ENCODE measurements around the gene NBEA. TPM values are rescaled to one million over a fixed set of nuclear protein-coding genes. Genes with fewer than 3 reads are reported as not detected.
"Not testable (repeated sequence)": the region's sequence is repeated elsewhere in the genome, so short reads cannot be mapped to it uniquely, and the experiment has no call there.

Gene NBEA, protein sequence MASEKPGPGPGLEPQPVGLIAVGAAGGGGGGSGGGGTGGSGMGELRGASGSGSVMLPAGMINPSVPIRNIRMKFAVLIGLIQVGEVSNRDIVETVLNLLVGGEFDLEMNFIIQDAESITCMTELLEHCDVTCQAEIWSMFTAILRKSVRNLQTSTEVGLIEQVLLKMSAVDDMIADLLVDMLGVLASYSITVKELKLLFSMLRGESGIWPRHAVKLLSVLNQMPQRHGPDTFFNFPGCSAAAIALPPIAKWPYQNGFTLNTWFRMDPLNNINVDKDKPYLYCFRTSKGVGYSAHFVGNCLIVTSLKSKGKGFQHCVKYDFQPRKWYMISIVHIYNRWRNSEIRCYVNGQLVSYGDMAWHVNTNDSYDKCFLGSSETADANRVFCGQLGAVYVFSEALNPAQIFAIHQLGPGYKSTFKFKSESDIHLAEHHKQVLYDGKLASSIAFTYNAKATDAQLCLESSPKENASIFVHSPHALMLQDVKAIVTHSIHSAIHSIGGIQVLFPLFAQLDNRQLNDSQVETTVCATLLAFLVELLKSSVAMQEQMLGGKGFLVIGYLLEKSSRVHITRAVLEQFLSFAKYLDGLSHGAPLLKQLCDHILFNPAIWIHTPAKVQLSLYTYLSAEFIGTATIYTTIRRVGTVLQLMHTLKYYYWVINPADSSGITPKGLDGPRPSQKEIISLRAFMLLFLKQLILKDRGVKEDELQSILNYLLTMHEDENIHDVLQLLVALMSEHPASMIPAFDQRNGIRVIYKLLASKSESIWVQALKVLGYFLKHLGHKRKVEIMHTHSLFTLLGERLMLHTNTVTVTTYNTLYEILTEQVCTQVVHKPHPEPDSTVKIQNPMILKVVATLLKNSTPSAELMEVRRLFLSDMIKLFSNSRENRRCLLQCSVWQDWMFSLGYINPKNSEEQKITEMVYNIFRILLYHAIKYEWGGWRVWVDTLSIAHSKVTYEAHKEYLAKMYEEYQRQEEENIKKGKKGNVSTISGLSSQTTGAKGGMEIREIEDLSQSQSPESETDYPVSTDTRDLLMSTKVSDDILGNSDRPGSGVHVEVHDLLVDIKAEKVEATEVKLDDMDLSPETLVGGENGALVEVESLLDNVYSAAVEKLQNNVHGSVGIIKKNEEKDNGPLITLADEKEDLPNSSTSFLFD (N-terminal part only)
- polyA plus RNA-seq (ENCODE audit: insufficient read length in 4 of 4): 10 to 100 TPM; 16.1 to 18.6 (median 17.2) TPM

- DNase-seq (ENCODE audit: low read depth in 4 of 4, low spot score in 3 of 4): peak in 3 of 4 donors; percentile 48 to 66 (median 59)
Measured at GRCh38 chr13:34941835-34942731, at the start of gene NBEA. TSS of gene NBEA (plus strand) at chr13:34942270. CDS start at chr13:34942821, 551 bp downstream.

DNA sequence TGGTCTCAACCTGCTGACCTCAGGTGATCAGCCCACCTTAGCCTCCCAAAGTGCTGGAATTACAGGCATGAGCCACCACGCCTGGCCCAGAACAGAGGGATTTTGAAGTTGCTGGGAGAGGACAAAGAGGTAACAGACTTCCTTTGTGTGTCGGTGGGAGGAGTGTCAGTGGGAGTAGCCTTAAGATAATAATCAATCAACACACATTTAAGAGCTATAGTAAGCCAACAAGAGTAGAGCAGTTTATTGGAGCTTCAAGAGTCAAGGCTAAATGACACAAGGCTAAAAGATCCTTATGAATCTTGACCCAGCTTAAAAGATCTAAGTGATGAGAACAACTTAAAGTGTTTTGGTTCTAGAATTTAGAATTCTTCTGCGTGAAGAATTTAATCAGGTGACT is 47.3 kb upstream of the NBEA start:
- DNase-seq (ENCODE audit: low read depth in 4 of 4, low spot score in 3 of 4): no peak

- no peak for DNase-seq (ENCODE audit: low read depth in 4 of 4, low spot score in 3 of 4)
Measured at GRCh38 chr13:34897220-34897619, 44.9 kb upstream of the NBEA start.

- DNase-seq (ENCODE audit: low read depth in 4 of 4, low spot score in 3 of 4): no peak
Measured at GRCh38 chr13:34899888-34900287, 42.2 kb upstream of the NBEA start.

DNA sequence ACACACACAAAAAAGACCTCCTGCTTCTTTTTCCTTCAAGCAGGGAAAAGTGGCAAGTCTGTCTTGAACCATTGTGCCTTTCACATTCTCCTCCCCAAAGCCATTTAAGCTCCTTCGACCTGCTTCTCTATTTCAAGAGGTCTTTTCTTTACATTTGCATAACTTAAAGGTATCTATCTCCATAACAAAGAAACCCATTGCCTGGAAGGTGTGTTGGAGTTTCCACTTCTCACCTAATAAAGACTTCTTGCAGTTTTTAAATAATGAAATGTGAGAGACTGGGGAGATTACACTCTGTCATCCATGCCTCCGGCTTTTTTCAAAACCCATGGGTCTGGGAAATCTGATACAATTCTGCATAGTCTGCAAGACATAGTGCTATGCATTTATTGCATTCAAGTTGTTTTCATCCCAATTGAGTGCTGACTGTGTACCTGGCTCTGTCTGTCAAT is 41.8 kb upstream of the NBEA start:
- DNase-seq (ENCODE audit: low read depth in 4 of 4, low spot score in 3 of 4): no peak

GRCh38 chr13:34901572-34901971 is 40.5 kb upstream of the NBEA start:
- DNase-seq (ENCODE audit: low read depth in 4 of 4, low spot score in 3 of 4): no peak

- no peak for DNase-seq (ENCODE audit: low read depth in 4 of 4, low spot score in 3 of 4)
Measured at GRCh38 chr13:34911159-34911558, 30.9 kb upstream of the NBEA start.

DNA sequence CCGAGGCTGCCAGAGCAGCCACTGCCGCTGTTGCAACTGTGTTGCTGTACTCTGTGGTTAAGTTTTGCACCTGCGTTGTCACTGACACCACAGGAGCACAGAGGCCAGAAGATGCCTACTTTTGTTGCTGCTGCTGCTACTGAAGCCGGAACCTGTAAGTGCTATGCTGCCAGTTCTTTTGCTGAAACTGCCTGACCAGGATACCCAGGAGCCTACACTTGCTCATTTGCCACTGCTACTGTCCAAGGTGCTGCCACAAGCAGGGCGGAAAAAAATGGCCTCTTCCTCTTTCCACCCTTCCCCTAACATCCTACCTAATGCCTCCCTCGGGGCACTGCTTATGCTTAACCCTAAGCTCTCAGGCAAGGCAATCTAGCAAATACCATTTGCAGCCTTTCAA is 29.0 kb upstream of the NBEA start:
- no peak for DNase-seq (ENCODE audit: low read depth in 4 of 4, low spot score in 3 of 4)

GRCh38 chr13:34914416-34914815 is 27.7 kb upstream of the NBEA start:
- no peak for DNase-seq (ENCODE audit: low read depth in 4 of 4, low spot score in 3 of 4)

DNA sequence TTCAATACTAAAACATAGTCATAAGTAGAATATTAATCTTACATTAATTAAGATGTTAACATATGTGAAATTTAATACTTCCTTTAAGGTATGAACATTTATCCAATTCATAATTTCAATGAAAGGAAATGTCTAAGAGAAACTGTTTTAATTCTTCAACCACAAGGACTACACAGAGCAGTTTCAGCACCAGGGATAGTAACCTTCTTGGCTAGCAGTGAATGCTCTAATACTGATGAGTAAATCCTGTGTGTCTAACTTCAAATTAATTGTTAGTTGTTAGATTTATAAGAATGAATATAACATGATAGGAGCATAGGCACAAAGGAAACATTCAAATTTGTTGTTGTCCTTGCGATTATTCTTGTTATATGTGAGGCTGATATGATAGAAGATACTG is 15.6 kb upstream of the NBEA start:
- no peak for DNase-seq (ENCODE audit: low read depth in 4 of 4, low spot score in 3 of 4)

- DNase-seq (ENCODE audit: low read depth in 4 of 4, low spot score in 3 of 4): not testable (repeated sequence)
Measured at GRCh38 chr13:34928676-34929075, 13.4 kb upstream of the NBEA start.

DNA sequence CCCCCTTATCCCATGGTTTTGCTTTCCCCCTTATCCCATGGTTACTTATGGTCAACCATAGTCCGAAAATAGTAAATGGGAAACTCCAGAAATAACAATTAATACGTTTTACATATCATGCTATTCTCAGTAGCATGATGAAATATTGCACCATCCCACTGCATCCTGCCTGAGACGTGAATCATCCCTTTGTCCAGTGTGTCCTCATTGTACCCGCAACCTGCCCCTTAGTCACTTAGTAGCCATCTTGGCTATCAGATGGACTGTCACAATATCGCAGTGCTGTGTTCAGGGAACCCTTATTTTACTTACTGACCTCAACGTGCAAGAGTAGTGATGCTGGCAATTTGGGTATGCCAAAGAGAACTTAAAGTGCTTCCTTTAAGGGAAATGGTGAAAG is 10.5 kb upstream of the NBEA start:
- no peak for DNase-seq (ENCODE audit: low read depth in 4 of 4, low spot score in 3 of 4)

DNA sequence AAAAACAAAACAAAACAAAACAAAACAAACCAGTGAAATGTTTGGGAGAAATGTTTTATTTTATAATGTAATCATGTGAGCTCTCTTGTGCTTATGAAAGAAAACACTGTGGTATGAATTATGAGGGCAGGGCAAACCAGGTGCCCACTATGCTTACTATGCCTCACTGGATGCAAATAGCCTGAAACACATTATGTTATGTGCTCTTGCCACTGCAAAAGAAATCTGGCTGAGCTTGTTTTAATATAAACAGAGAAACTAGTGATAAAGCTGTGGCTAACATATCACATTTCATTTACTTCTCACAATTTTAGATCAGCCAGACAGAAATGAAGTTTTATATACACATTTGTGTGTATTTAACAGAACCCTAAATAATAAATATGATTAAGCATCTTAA is 8.7 kb upstream of the NBEA start:
- DNase-seq (ENCODE audit: low read depth in 4 of 4, low spot score in 3 of 4): no peak

GRCh38 chr13:34933786-34934185 is 8.3 kb upstream of the NBEA start:
- no peak for DNase-seq (ENCODE audit: low read depth in 4 of 4, low spot score in 3 of 4)

DNA sequence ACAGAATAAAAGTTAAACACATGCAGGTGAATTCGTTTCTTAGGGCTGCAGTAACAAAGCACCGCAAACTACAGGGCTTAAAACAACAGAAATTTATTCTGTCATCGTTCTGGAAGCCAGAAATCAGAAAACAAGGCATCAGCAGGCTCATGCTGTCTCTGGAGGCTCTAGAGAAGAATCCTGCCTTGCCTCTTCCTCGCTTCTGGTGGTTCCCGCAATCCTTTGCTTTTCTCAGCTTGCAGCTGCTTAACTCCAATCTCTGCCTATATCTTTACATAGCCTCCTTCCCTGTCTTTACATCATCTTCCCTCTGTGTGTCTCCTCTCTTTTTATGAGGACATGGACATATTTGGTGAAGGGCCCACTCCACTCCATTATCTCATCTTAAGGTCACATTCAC is 6.2 kb upstream of the NBEA start:
- no peak for DNase-seq (ENCODE audit: low read depth in 4 of 4, low spot score in 3 of 4)

DNA sequence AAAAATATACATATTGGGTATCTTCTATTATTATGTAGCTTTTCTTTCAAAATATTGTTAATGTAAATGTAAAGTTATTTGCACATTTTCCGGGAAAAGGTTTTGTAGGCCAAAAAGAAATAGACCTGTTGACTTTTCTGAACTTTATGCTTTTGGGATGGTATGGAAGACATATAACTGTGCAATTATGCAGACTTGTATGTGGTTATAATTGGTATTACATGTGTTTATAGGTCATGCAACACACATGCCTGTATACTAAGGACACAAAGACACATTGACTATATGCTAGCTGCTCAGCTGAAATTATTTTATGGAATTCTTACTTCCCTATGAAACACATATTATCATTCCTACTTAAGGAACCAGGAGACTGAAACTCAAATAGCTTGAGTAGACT is 2.3 kb upstream of the NBEA start:
- no peak for DNase-seq (ENCODE audit: low read depth in 4 of 4, low spot score in 3 of 4)

GRCh38 chr13:34941436-34941834 is 635 bp upstream of the NBEA start:
- no peak for DNase-seq (ENCODE audit: low read depth in 4 of 4, low spot score in 3 of 4)

- DNase-seq (ENCODE audit: low read depth in 4 of 4, low spot score in 3 of 4): peak in 1 of 4 donors; percentile 39
Measured at GRCh38 chr13:34942732-34943435, 814 bp downstream of the NBEA start.
